ENCODE measurements around the gene GLB1L.
"Not testable (repeated sequence)": the region's sequence is repeated elsewhere in the genome, so short reads cannot be mapped to it uniquely, and the experiment has no call there.

GLB1L gene

DNA sequence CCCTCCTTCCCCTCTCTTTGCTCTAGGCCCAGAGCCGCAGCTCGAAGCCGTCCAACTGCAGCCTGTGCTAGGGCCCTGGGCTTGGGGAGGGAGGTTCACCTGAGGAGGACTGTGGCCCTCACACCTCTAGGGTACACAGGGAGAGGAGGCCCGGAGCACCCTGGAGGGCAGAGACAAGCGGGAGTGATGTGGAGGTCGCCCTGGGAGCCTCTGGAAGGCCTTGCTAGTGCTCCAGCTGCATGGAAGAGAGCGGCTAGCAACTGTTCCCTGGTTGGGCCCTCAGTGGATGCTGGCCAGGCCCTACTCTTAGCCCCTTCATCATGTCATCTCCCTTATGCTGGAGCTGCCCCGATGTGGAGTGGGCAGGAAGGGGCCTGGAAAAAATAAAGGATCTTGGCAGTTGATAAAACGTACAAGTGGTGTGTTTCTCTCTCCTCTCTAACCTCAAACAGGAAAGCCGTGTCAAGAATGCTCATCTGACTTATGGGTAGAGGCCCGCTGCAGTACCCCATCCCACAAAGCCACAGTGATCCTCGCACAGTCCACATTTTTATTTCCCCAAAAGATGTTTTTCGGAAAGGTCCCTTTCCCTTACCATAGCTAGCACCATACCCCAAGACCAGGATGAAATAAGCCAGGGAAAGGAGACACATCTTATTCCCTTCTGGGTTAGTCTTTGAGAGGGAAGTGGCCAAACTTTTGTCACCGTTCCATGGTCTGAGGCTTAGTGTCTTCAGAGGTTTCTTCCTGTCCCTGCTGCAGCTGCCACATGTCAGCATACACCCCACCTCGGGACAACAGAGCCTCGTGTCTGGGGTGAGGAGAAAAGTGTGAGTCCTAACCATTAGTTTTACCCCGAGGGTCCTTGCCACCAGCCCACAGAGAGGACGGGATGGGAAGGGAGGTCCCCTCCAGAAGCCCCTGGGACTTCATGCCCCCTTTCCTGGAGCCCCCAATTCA, 35.7 kb downstream of the GLB1L start:
- no peak for DNase-seq (ENCODE audit: low read depth in 2 of 3, low spot score in 2 of 3)

DNA sequence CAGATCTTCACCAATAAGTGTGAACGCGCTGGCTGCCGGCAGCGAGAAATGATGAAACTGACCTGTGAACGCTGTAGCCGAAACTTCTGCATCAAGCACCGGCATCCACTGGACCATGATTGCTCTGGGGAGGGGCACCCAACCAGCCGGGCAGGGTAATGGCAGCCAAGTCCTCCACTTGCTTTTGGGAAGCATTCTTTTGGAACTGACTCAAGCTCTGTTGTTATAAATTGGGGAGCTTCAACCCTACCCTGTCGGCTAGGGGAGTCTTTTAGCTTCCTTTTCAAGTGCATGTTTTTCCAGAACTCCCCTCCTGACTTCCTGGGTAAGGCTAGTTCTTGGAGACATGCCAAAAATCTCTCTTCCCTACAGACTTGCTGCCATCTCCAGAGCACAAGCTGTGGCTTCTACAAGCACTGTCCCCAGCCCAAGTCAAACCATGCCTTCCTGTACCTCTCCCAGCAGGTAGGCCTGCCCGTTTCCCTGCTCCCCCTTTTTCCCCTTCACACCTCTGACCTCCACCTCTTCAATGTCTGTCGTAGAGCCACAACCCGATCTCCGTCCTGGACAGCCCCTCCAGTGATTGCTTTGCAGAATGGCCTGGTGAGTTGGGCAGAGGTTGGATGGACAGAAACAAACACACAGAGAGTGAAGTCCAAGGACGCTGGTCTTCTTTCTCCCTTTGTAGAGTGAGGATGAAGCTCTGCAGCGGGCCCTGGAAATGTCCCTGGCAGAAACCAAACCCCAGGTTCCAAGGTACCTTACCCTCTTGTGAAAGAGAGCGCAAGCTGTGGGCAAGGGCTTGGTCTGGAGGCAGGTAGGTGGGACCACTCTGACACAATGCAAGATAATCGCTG, 37.1 kb downstream of the GLB1L start:
- no peak for DNase-seq (ENCODE audit: low read depth in 2 of 3, low spot score in 2 of 3)

DNA sequence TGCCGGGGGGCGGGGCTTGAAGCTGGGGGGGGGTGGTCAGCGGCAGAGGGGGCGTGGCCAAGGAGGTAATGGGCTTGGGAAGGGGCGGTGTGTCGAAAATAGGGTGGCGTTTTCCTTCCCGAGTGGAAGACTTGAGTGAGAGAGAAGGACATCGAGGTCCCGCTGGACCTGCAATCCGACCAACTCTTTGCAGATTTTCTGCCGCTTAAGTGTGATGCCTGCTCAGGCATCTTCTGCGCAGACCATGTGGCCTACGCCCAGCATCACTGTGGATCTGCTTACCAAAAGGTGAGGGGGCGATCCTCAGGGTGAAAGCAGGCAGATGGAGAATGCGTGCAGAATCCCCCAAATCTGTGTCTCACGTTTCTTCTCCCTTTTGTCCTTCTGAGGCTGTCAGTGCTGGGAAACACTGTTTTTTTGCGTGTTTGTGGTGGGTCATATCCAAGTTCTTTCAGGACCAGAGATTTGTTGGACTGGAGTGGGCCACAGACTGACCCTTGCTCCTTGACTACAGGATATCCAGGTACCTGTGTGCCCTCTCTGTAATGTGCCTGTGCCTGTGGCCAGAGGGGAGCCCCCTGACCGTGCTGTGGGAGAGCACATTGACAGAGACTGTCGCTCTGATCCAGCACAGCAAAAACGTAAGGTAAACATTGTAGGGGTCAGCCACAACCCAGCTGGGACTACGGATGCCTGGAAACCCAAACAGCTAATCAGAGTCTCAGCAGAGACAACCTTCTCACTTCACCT, 37.9 kb downstream of the GLB1L start:
- no peak for DNase-seq (ENCODE audit: low read depth in 2 of 3, low spot score in 2 of 3)

DNA sequence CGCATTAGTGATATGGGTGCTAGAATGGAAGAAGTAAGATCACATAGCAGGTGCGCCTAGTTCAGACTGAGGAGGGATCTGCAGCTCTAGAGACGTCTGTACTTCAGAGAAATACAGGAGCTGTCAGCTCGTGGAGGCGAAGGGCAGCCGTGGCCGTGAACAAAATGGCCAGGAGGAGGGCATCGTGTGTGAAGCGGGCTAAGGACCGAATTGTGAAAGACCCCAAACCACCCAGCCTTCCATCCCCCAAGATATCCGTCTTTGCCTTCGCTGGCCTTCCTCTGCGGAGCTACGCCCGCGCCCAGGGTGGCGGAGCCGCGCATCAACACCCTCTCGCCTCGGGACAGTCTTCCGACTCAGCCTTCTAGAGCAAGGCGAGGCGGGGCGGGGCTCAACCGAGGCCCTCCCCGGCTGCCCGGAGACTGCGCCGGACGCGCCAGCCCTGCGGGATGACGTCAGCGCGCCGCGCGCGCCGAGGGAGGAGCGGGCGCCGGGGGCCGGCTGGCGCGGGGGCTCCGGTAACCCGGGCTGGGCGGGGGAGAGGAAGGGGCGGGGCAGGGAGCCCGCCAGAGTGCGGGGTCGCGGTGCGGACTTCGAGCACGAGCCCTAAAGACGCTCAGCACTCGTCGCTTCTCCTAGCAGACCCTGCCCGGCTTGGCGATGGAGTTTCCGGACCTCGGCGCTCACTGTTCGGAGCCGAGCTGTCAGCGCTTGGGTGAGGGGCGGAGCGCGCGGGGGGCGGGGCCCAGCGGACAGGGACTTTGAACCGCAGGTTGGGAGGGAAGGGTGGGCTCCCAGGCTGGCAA, 38.7 kb downstream of the GLB1L start, which contains the start of gene ZFAND2B:
Gene ZFAND2B, plus strand, starts transcription at position 455 of the 806 bp plus-strand sequence. Its CDS starts 206 bp downstream, at position 661.
- DNase-seq (ENCODE audit: low read depth in 2 of 3, low spot score in 2 of 3) = peak; percentile 87 to 90 (median 88)

DNA sequence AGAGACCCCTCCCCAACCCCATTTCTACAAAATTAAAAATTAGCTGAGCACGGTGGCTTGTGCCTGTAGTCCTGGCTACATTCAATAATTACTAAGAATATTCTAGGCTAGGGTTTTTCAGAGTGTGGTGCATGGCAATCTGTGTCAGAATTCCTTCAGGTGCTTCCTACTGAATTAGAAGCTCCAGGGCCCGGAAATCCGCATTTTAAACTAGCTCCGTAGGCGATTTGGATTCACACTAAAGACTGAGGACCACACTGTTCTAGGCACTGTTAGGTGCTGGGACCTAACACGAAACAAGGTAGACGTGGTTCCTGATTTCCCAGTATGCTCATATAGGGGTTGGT, 39.3 kb downstream of the GLB1L start:
- no peak for DNase-seq (ENCODE audit: low read depth in 2 of 3, low spot score in 2 of 3)

DNA sequence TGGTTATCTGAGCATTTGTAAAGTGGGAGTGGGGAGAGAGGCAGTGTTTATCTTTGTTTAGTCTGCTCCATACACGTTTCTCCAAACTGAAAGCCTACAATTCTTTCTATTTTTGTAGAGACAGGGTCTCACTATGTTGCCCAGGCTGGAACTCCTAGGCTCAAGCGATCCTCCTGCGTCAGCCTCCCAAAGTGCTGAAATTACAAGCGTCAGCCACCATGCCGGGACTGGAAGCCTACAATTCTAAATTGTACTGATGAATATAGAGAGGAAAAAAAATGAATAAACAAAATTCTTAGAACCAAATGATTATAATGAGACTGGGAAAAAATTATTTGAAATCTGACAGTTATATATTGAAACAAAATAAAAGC, 40.1 kb downstream of the GLB1L start:
- no peak for DNase-seq (ENCODE audit: low read depth in 2 of 3, low spot score in 2 of 3)

DNA sequence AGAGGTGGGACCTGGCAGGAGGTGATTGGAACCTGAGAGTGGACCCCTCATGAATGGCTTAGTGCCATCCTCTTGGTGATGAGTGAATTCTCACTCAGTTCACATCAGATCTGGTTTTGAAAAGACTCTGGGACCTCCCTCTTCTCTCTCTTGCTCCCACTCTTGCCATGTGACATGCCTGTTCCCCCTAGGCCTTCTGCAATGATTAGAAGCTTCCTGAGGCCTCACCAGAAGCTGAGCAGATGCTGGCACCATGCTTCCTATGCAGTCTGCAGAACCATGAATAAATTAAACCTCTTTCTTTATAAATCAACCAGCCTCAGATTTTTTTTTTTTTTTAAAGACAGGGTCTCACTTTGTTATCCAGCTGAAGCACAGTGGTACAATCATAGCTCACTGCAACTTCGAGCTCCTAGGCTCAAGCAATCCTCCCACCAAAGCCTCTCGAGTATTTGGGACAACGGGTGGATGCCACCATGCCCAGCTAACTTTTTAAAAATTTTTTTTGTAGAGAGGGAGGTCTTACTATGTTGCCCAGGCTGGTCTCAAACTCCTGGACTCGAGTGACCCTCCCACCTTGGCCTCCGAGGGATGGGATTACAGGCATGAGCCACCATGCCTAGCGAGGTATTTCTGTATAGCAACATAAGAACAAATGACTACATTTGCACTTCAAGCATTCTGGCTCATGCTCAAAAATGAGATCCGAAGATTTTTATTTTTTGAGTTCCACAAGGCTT, 40.6 kb downstream of the GLB1L start:
- no peak for DNase-seq (ENCODE audit: low read depth in 2 of 3, low spot score in 2 of 3)

DNA sequence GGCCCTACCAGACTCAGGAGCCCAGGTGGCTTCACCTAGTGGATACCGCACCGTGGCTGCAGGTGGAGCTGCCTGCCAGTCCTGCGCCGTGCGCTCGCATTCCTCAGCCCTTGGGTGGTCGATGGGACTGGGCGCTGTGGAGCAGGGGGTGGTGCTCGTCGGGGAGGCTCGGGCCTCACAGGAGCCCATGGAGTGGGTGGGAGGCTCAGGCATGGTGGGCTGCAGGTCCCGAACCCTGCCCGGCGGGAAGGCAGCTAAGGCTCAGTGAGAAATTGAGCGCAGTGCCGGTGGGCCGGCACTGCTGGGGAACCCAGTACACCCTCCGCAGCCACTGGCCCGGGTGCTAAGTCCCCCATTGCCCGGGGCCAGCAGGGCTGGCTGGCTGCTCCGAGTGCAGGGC, 43.9 kb downstream of the GLB1L start:
- DNase-seq (ENCODE audit: low read depth in 2 of 3, low spot score in 2 of 3) = not testable (repeated sequence)

DNA sequence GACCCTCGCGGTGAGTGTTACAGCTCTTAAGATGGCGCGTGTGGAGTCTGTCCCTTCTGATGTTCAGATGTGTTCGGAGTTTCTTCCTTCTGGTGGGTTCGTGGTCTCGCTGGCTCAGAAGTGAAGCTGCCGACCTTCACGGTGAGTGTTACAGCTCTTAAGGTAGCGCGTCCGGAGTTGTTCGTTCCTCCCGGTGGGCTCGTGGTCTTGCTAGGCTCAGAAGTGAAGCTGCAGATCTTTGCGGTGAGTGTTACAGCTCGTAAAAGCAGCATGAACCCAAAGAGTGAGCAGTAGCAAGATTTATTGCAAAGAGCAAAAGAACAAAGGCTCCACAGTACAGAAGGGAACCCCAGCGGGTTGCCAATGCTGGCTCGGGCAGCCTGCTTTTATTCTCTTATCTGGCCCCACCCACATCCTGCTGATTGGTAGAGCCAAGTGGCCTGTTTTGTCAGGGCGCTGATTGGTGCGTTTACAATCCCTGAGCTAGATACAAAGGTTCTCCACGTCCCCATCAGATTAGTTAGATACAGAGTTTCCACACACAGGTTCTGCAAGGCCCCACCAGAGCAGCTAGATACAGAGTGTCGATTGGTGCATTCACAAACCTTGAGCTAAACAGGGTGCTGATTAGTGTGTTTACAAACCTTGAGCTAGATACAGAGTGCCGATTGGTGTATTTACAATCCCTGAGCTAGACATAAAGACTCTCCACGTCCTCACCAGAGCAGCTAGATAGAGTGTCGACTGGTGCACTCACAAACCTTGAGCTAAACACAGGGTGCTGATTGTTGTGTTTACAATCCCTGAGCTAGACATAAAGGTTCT, 44.5 kb downstream of the GLB1L start:
- DNase-seq (ENCODE audit: low read depth in 2 of 3, low spot score in 2 of 3) = not testable (repeated sequence)

DNA sequence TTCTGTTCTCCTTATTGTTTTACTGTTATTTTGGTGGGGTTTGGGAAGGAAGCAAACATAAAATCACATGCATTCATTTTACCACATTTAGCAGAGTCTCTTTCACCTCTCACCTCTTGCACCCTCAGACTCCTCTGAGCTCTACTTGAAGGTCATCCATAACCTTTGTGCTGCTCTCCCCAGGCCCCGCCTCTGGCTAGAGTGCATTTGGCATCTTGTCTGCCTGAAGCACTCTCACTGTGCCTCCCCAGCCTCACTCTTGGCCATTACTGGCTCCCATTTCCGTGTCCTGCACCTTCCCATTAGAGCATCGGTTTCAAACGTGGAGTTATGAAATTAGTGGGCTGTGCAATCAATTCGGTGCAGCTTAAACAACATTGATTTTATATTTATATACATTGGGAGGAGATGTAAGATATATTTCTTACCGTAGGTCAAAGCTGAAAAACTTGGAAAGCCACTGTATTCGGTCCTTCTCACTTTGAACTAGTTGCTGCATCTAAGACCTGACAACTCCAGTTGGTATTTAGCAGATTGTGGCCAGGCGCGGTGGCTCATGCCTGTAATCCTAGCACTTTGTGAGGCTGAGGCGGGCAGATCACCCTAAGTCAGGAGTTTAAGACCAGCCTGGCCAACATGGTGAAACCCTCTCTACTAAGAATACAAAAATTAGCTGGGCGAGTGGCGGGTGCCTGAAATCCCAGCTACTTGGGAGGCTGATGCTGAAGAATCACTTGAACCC, 45.6 kb downstream of the GLB1L start:
- DNase-seq (ENCODE audit: low read depth in 2 of 3, low spot score in 2 of 3) = no peak

DNA sequence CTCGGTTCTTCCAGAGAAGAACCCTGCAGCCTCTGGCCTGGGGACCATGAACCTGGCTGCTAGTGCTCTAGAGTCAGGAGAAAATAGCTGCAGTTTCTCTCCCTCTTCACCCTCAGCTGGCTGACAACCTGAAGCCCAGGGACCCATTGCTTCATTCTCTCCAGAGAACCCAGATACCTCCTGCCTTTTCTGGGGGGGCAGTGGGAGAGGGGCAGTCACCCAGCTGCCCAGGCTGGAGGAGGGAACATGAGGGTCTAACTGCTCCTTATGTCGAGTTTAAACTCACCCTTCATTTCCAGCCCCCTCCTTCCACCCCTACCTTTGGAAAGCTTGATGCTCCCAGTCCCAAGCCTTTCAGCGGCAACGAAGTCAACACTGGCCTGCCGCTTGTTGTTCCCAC, 46.3 kb downstream of the GLB1L start:
- no peak for DNase-seq (ENCODE audit: low read depth in 2 of 3, low spot score in 2 of 3)

DNA sequence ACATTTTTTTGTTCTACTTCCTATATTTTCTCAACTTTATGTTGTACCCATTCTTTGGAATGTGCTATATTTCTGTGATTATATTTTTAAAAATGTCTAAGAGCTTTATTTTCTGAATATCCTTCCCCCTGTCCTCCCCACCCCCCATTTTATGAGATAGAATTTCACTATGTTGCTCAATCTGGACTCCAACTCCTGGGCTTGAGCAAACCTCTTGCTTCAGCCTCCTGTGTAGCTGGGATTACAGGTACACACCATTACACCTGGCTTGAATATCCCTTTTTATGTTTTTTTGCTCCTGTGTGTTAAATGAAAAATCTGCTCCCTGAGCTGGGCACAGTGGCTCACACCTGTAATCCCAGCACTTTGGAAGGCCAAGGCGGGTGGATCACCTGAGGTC, 47.9 kb downstream of the GLB1L start:
- DNase-seq (ENCODE audit: low read depth in 2 of 3, low spot score in 2 of 3) = no peak

DNA sequence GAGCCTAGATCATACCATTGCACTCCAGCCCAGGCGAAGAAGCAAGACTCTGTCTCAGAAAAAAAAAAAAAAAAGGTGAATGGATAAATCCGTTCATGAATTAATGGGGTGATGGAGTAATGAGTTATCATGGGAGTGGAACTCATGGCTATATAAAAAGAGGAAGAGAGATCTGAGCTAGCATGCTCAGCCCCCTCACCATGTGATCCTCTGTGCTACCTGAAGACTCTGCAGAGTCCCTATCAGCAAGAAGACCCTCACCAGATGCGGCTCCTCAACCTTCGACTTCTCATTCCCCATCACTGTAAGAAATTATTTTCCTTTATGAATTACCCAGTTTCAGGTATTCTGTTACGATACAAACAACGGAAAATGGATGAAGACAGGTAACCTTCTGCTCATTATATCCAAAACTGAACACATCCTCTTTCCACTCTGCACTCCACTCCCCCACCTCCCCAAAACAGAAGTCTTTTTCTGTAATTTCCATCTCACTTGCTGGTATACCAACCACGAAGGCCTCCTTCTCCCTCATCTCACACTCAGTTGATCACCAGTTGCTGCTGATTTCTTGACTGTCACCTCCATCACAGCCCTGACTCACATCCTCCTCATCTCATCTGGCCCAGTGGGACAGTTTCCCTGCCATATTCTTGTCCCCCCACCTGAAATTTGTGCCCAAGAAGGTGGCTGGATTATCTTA, 58.3 kb downstream of the GLB1L start:
- DNase-seq (ENCODE audit: low read depth in 2 of 3, low spot score in 2 of 3) = no peak
